Measurements from ENCODE around the gene SDK2.
"Not testable (repeated sequence)": the region's sequence is repeated elsewhere in the genome, so short reads cannot be mapped to it uniquely, and the experiment has no call there.

DNA sequence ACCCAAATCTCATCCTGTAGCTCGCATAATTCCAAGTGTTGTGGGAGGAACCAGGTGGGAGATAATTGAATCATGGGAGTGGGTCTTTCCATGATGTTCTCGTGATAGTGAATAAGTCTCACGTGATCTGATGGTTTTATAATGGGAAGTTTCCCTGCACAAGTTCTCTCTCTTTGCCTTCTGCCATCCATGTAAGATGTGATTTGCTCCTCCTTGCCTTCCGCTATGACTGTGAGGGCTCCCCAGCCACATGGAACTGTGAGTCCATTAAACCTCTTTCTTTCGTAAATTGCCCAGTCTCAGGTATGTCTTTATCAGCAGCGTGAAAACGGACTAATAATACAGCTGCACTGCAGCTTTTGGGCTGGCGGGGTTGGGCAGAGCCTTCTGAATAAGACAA lies 171.5 kb downstream of the SDK2 start:
- TF ChIP-seq POLR2A, TAF1 (IDR thresholded peaks at IDR 0.05; ENCODE audit: low read depth, low read length): not testable (repeated sequence)
